ENCODE measurements around the gene HOXB5. TPM values are rescaled to one million over a fixed set of nuclear protein-coding genes. Genes with fewer than 3 reads are reported as not detected.
A peak's percentile ranks its signal among the peaks of the same experiment; 100 is the strongest.

Gene HOXB5
- polyA plus RNA-seq, 3 donors, result 30.0 to 58.2 (median 39.7) TPM

- peak in 1 of 11 donors; percentile 77 for DNase-seq (ENCODE audit: extremely low read depth in 1 of 11, low read depth in 9 of 11, low spot score in 4 of 11)
Measured at GRCh38 chr17:48610282-48611211, 17.0 kb upstream of the HOXB5 start, which contains the start of gene HOXB7. TSS of gene HOXB7 (minus strand) at chr17:48611017. CDS start at chr17:48610918, 99 bp downstream.

GRCh38 chr17:48609759-48610281, 16.2 kb upstream of the HOXB5 start:
- DNase-seq (ENCODE audit: extremely low read depth in 1 of 11, low read depth in 9 of 11, low spot score in 4 of 11), result no peak

GRCh38 chr17:48609033-48609432, 15.5 kb upstream of the HOXB5 start:
- DNase-seq (ENCODE audit: extremely low read depth in 1 of 11, low read depth in 9 of 11, low spot score in 4 of 11), result no peak

GRCh38 chr17:48608494-48608834, 14.9 kb upstream of the HOXB5 start:
- no peak for DNase-seq (ENCODE audit: extremely low read depth in 1 of 11, low read depth in 9 of 11, low spot score in 4 of 11)

DNA sequence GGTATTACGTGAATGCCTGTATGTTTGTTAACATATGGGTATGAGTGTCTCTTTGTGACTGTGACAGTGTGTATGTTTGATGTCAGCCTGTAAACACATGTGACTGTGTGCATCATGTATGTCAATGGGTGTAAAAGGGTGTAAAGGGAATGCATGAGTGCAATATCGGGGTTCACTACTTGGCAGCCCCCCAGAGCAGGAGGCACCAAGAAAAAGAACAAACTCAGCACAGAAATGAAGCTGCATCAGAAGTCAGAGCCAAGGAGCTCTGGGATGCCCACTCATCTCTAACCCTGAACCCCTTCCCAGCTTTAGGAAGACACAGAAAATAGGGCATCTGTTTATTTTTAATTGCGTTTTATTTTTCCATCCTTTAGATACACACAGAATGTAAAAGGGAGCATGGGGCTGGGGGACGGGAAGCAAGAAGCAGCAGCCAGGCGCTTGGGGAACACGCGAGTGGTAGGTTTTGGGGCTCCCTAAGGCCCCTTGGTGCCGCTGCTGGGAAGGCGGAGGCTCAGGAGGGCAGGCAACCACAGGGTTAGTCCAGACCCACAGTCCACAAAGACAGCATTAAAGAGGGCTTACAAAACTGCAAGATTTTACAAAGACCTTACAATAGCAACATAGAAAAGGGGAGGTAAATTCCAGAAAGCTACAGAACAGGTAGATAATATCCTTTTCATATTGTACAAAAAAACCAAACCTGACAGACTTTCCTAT, 13.5 kb upstream of the HOXB5 start:
- DNase-seq (ENCODE audit: extremely low read depth in 1 of 11, low read depth in 9 of 11, low spot score in 4 of 11), result no peak

DNA sequence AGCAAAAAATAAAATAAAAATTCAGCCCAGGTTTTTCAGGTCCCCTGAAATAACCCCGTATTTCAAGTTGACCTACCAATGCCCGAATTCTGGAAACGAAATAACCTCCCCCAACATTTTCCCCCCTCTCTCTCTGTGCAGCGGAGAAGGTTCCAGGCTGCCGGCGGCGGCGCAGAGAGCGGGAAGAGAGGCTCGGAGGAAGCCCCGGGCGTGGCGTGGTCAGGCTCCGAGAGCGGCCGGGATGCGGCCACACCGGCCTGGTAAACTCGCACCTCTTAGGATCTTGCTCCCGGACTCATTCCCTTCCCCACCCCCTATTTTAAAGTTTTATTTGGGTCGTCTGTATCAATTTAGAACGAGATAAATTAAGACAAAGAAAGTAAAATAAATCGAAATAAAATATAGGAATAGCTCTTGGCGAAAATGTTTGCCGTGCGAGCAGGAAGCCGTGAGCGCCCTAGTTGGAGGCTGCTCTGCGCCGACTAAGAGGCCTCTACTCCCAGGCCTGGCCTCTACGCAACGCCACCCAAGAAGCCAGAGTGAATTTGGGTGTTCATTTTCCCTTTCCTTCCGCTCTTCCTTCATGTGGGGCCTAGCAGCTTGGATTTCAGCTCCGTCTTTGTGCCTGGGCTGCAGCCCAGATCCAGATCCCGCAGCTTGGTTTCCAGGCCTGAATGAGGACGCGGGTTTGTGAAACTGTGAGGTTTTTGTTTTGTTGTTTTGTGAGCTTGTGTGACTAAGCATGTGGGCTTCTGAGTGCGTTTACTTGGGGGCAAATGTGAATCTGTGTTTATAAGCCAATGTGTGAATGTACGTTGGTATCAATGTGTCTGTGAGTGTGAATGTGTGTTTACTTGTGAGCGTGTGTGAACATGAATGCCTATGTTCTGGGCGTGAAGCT, 12.7 kb upstream of the HOXB5 start:
- DNase-seq (ENCODE audit: extremely low read depth in 1 of 11, low read depth in 9 of 11, low spot score in 4 of 11), result no peak

- no peak for DNase-seq (ENCODE audit: extremely low read depth in 1 of 11, low read depth in 9 of 11, low spot score in 4 of 11)
Measured at GRCh38 chr17:48605409-48605919, 11.9 kb upstream of the HOXB5 start.

GRCh38 chr17:48604770-48605329, 11.3 kb upstream of the HOXB5 start, which contains the start of gene HOXB6:
TSS of gene HOXB6 (minus strand) at chr17:48604986. CDS start at chr17:48598150, 6,836 bp downstream.
- peak in 6 of 11 donors; percentile 81 to 91 (median 88) for DNase-seq (ENCODE audit: extremely low read depth in 1 of 11, low read depth in 9 of 11, low spot score in 4 of 11)

DNA sequence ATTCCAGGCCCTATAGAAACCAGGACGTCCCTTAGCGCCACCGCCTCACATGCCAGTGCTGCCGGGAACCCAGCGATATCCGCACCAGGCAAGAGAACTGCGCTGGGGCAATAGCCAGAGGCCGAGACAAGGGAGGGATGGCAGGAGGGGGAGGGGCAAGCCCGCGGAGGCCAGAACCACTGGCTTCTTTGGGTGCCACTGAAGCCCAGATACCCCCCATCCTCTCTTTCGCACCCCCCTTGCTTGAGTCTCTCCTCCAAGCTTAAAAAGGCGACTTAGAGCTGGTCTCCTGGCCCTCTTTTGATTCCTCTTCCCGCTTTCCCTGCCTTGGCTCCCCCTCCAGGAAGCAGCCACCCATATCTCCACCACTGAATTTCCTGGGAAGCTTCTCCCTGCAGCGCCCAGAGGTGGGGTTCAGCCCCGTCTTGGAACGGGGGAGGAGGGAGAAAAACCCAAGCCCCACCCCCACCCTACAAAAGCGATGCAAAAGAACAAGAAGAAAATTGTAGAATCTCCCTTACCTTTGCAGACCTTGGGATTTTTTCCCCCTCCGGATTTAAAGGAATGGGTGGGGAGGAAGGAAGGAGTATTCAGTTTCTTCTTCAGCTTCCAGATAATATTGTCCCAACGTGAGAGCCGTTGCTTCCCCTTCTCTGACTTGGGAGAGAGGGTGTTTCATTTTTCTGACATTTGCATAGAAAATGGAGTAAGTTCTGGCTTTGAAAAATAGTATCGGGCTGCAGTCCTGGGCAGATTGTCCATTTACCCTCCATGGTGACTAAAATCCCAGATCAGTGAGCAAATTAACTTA, 10.6 kb upstream of the HOXB5 start:
- no peak for DNase-seq (ENCODE audit: extremely low read depth in 1 of 11, low read depth in 9 of 11, low spot score in 4 of 11)

DNA sequence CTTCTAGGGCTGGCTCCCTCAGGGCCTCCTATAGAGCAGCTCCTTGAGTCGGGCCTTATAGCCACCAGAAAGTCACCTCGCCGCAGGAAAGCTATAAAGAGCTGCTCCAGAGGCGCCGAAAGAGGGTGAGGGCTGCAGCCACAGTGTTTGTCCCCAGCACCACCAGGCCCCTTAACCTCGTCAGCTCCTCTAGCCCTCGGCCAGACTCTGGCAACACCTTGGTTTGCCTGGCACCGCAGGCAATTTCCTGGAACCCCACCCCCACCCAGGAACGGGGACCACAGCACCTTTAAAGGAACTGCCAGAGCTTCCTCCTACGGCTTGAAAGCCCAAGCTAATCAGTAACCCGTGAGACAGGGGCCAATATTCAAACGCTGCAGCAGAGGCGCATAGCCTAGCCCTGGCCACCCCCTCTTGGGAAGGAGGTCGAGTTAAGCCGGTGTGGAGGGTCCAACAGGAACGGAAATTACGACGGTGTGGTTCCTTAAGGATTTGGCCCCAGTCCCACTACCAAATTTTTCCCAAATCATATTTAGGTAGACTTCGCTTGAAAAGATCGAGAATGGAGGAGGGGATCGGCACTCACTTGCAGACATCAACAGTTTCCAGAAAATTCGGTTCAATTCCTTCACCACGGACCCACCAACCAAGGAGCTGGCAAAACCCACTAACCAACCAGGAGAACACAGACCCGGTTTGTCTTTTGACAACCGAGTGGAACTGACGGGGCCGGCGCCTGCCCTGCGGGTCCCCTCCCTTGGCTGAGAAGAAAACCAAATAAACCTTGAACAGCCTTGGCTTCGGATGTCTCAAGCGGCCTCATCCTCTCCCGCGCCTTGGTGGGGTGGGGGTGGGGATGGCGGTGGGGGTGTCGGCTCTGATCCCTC, 8.2 kb upstream of the HOXB5 start:
- no peak for DNase-seq (ENCODE audit: extremely low read depth in 1 of 11, low read depth in 9 of 11, low spot score in 4 of 11)

DNA sequence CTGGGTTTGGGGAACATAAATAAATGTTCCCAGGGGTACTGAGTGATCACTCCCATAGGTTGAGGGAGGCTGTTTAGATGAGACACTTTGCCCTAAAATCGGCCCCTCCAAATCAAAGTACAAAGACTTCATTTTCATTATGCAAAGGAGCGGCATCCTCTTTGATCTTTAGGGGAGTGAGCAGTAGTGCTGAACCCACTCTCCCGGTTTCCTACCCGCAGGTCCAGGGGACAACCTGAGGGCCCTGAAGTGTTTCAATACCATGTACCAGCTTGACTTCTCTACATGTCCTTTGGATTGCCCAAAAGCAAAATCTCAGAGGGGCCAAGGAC, 7.6 kb upstream of the HOXB5 start:
- DNase-seq (ENCODE audit: extremely low read depth in 1 of 11, low read depth in 9 of 11, low spot score in 4 of 11), result no peak

DNA sequence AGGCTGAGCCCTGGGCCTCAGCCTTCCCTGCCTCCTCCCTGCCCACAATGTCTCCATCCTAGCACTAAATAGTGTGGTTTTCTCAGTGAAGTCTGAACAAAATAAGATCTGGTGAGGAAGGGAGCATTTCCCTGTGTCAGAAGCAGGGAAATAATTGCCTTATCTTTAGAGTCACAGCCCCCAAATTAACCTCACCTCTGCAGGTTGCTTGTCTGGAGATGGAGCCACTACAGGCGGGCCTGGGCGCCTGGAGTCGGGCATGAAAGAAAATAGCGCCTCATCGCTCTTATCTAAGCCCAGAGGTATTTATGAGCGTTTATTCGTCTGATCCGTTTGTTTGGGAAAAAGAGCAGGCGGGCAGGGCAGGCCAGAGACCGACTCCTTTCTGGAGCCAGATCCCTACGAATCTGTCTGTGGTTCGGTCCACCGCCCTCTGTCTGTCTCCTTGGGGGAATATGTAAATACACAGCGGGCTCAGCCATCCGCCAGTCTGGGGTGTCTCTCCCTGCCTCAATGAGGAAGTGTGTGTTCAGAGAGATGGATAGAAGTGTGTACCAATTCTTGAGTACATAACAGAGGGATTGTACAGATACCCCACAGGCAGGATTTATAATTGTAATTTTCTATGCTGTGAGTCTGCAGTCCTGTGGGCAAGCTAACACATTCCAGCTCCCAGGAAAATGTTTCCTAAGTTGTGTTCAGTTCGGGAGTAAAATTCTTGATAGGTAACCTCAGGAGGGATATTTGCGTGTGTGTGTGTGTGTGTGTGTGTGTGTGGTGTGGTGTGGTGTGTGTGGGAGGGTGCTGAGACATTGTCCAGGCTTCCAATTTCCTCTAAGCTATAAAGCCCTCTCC, 6.9 kb upstream of the HOXB5 start:
- no peak for DNase-seq (ENCODE audit: extremely low read depth in 1 of 11, low read depth in 9 of 11, low spot score in 4 of 11)

DNA sequence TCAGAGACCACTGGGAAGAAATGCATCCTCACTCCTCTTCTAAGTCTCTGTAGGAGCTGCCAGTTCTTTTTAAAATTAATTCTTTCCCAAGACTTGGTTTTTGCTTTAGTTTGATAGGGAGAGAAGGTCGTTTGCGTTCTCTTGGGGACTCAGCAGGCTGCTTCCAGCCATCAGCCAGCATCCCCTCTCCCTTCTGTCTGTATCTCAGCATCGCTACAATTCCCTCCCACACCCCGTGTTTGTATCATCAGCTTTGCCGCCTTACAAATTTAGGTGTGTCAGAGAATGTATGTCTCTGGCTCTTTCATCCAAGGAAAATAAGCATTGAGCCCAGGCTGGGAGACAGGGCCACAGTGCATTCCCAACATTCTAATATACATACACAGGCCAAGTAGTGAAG, 5.8 kb upstream of the HOXB5 start:
- no peak for DNase-seq (ENCODE audit: extremely low read depth in 1 of 11, low read depth in 9 of 11, low spot score in 4 of 11)

- no peak for DNase-seq (ENCODE audit: extremely low read depth in 1 of 11, low read depth in 9 of 11, low spot score in 4 of 11)
Measured at GRCh38 chr17:48598736-48599135, 5.2 kb upstream of the HOXB5 start.

- DNase-seq (ENCODE audit: extremely low read depth in 1 of 11, low read depth in 9 of 11, low spot score in 4 of 11), result no peak
Measured at GRCh38 chr17:48597778-48598631, 4.4 kb upstream of the HOXB5 start.
